Measurements from ENCODE around the gene FLT1. TPM values are rescaled to one million over a fixed set of nuclear protein-coding genes. Genes with fewer than 3 reads are reported as not detected.
A peak's percentile ranks its signal among the peaks of the same experiment; 100 is the strongest.

The FLT1 gene
- total and polyA plus RNA-seq, 2 of the 13 experiments (the other 11 are each of a cell fraction or from before 2014, with no cell fraction given), result 0.02 TPM; not detected in 1

GRCh38 chr13:28492569-28493367 is 2.2 kb downstream of the FLT1 start:
- WGBS (ENCODE audit: low lambda C conversion rate), result 11% methylated on average over 10 of the region's 10 CpGs
- Histone ChIP-seq H3K4me3 (replicated peaks in 1 of 3; ENCODE audit: insufficient read depth in 1 of 3, low read depth in 2 of 3, low read length in 3 of 3) (no peak overlapping the region), H3K27me3 (ENCODE audit: control insufficient read depth in 1 of 2, insufficient read depth in 2 of 2, low read length in 2 of 2) (peaks cover 2 to 38% of the 10 kb centered on the region in 2 experiments; a peak in 4 of 5 replicates), H3K27ac (ENCODE audit: extremely low read length, insufficient read depth, low read length) (no peak overlapping the region), H3K36me3 (replicated peaks in 1 of 2; ENCODE audit: control insufficient read depth in 1 of 2, insufficient read depth in 2 of 2, low read length in 2 of 2) (no peaks in the 10 kb centered on the region), H3K9me3 (ENCODE audit: low read length) (no peaks in the 10 kb centered on the region), H4K20me1 (ENCODE audit: insufficient read depth, low read length) (no peaks in the 10 kb centered on the region), H3K4me2 (ENCODE audit: low read depth, low read length) (no peak overlapping the region), H3K79me2 (ENCODE audit: insufficient read depth, low read length) (no peaks in the 10 kb centered on the region), H2AFZ (ENCODE audit: low read length) (no peak overlapping the region), H3K4me1 (ENCODE audit: insufficient read depth, low read length) (no peaks in the 10 kb centered on the region), H3K9ac (ENCODE audit: insufficient read depth, low read depth, low read length) (no peak overlapping the region)
- CTCF ChIA-PET (ENCODE audit: low intra/inter-chr PET ratio, low total read pairs), result no interaction called here
- no peak for TF ChIP-seq DPF2 (CRISPR knock-in tag; IDR thresholded peaks at IDR 0.05; ENCODE audit: borderline replicate concordance, low read depth)
- no peak for TF ChIP-seq FOXA1 (IDR thresholded peaks at IDR 0.05)
- no peak for TF ChIP-seq FOXA1 (CRISPR knock-in tag; IDR thresholded peaks at IDR 0.05)
- peak; percentile 67 for TF ChIP-seq CBX2 (IDR thresholded peaks at IDR 0.05; ENCODE audit: low read depth, low read length)
- no peak for TF ChIP-seq CBX2 (CRISPR knock-in tag; IDR thresholded peaks at IDR 0.05; ENCODE audit: low read depth)
- TF ChIP-seq SP4 (CRISPR knock-in tag; IDR thresholded peaks at IDR 0.05), result no peak
- BruUV-seq (replicated peaks), result no TSS peak
- no peak for DNase-seq (ENCODE audit: low spot score)
- no peak for ATAC-seq
- intact Hi-C loops (cut with micrococcal nuclease; ENCODE audit: unreplicated experiment) (no loop called here), in situ Hi-C loops (cut with HindIII; ENCODE audit: extremely low pct_ligation_motif_present, low pct_unique_long_range_greater_than_20kb) (no loop called here)
- POLR2A ChIA-PET, result no interaction called here
- no peak for FAIRE-seq

- FAIRE-seq (no peak), ATAC-seq (no peak), DNase-seq (ENCODE audit: low spot score) (no peak)
- Histone ChIP-seq H3K79me2 (ENCODE audit: insufficient read depth, low read length) (no peaks in the 10 kb centered on the region), H3K4me2 (ENCODE audit: low read depth, low read length) (no peak overlapping the region), H3K9ac (ENCODE audit: insufficient read depth, low read depth, low read length) (no peak overlapping the region), H3K36me3 (replicated peaks in 1 of 2; ENCODE audit: control insufficient read depth in 1 of 2, insufficient read depth in 2 of 2, low read length in 2 of 2) (no peaks in the 10 kb centered on the region), H3K4me3 (replicated peaks in 1 of 3; ENCODE audit: insufficient read depth in 1 of 3, low read depth in 2 of 3, low read length in 3 of 3) (no peak overlapping the region), H4K20me1 (ENCODE audit: insufficient read depth, low read length) (no peaks in the 10 kb centered on the region), H3K4me1 (ENCODE audit: insufficient read depth, low read length) (no peaks in the 10 kb centered on the region), H3K27me3 (ENCODE audit: control insufficient read depth in 1 of 2, insufficient read depth in 2 of 2, low read length in 2 of 2) (peaks cover 0 to 19% of the 10 kb centered on the region in 2 experiments; a peak in 3 of 5 replicates), H2AFZ (ENCODE audit: low read length) (no peak overlapping the region), H3K9me3 (ENCODE audit: low read length) (no peaks in the 10 kb centered on the region), H3K27ac (ENCODE audit: extremely low read length, insufficient read depth, low read length) (no peak overlapping the region)
- ChIA-PET POLR2A (no interaction called here), CTCF (ENCODE audit: low intra/inter-chr PET ratio, low total read pairs) (no interaction called here)
- WGBS (ENCODE audit: low lambda C conversion rate), result 38% methylated on average over 6 of the region's 6 CpGs
- no TSS peak for BruUV-seq (replicated peaks)
- in situ Hi-C loops (cut with HindIII; ENCODE audit: extremely low pct_ligation_motif_present, low pct_unique_long_range_greater_than_20kb) (no loop called here), intact Hi-C loops (cut with micrococcal nuclease; ENCODE audit: unreplicated experiment) (no loop called here)
- no peak for TF ChIP-seq FOXP1 (IDR thresholded peaks at IDR 0.05)
- no peak for TF ChIP-seq FOXP1 (CRISPR knock-in tag; IDR thresholded peaks at IDR 0.05)
- TF ChIP-seq KDM2A (CRISPR knock-in tag; IDR thresholded peaks at IDR 0.05; ENCODE audit: borderline replicate concordance, low read depth), result no peak
- TF ChIP-seq ZNF451 (CRISPR knock-in tag; IDR thresholded peaks at IDR 0.05), result no peak
These were observed 4.9 kb downstream of the FLT1 start for GRCh38 chr13:28490061-28490460.
